ENCODE data around the gene PFKL.

GRCh38 chr21:44349416-44349846, 49.6 kb downstream of the PFKL start:
- no peak for TF ChIP-seq EZH2 (IDR thresholded peaks at IDR 0.05)
- no peak for TF ChIP-seq POLR2AphosphoS5 (IDR thresholded peaks at IDR 0.05; ENCODE audit: borderline replicate concordance, low read depth, low read length)
- no peak for TF ChIP-seq FOXP2 (optimal IDR thresholded peaks at IDR 0.05; ENCODE audit: control extremely low read depth, extremely low read length, insufficient read depth)
